DMS153 treated with DMSO at 0.1 percent for 48 hours (cell line): ENCODE results near the gene MICAL1.

ENCODE experiments used
- DNase-seq: peaks from one replicate; lab custom pipeline; 2025; ENCODE audit not compliant: unreplicated experiment; lab: John Stamatoyannopoulos, UW

MICAL1 gene, protein sequence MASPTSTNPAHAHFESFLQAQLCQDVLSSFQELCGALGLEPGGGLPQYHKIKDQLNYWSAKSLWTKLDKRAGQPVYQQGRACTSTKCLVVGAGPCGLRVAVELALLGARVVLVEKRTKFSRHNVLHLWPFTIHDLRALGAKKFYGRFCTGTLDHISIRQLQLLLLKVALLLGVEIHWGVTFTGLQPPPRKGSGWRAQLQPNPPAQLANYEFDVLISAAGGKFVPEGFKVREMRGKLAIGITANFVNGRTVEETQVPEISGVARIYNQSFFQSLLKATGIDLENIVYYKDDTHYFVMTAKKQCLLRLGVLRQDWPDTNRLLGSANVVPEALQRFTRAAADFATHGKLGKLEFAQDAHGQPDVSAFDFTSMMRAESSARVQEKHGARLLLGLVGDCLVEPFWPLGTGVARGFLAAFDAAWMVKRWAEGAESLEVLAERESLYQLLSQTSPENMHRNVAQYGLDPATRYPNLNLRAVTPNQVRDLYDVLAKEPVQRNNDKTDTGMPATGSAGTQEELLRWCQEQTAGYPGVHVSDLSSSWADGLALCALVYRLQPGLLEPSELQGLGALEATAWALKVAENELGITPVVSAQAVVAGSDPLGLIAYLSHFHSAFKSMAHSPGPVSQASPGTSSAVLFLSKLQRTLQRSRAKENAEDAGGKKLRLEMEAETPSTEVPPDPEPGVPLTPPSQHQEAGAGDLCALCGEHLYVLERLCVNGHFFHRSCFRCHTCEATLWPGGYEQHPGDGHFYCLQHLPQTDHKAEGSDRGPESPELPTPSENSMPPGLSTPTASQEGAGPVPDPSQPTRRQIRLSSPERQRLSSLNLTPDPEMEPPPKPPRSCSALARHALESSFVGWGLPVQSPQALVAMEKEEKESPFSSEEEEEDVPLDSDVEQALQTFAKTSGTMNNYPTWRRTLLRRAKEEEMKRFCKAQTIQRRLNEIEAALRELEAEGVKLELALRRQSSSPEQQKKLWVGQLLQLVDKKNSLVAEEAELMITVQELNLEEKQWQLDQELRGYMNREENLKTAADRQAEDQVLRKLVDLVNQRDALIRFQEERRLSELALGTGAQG

DNA sequence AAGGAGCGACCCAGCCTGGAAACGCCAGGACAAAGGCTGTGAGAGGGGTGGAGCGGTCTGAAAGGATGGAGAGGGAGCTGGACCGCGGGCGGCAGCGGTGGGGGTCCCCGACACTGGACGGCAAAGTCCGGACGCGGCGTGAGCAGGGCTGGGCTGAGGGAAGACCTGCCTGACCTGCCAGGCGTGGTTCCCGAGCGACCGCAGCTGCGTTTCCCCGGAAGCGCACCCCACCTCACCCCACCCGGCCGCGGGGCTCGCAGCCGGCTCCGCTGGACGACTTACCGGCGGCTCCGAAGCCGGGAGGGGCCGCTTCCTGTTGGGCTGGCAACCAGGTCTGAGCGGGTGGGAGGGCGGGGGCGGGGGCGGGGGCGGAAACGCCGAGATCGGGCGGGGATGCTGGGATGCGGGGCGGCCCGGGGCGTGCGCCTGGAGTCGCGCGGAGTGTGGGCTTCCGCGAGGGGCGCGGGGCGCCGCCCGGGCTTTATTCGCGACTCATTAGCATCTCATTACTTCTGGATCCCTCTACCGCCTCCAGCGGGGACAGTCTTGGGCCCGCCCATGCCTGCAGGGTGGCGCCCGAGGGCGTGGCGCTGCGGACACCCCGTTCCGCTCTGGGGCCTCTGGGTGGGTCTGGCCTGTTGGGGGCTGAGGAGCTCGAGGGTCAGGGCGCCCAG, at the start of gene MICAL1:
TSS of gene MICAL1 (minus strand) at position 336 of the 674 bp plus-strand sequence. CDS start 1,576 bp downstream, outside the sequence.
- DNase-seq = peak; percentile 80

DNA sequence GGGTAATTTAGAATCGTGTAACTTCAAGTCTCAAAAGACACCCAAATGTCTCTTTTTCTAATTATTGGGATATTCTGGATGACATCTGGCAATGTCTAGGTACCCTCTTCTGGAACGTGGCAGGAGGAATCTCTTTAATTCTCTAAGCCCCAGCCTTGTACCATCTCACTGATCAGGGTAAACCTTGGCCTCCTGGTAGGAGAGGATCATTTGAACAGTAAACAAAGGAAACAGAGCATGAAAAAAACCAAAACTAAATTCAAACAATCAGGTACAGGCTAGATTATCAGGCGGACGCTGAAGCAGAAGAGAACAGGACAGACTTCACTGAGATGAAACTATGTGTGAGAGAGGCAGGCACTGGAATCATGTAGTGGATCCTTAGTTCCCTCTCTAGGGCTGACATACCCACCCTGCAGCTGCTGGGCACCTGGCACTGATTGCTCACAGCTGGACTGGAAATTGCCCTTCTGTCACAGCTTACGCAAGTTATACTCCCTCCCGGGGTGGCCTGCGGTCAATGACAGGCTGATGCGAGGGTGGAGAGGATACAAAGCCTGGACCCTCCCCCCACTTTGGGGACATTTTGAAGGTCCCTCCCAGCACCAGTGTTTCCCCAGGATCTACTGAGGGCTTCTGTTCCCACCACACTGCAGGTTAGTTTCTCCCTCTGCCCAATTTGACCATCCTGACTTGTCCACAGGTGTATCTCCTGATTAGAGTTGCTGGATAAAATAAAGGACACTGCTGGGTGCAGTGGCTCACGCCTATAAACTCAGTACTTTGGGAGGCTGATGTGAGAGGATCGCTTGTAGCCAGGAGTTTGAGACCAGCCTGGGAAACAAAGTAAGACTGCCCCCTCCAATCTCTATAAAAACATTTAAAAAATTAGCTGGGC, 48.0 kb upstream of the MICAL1 start:
- DNase-seq = no peak

DNA sequence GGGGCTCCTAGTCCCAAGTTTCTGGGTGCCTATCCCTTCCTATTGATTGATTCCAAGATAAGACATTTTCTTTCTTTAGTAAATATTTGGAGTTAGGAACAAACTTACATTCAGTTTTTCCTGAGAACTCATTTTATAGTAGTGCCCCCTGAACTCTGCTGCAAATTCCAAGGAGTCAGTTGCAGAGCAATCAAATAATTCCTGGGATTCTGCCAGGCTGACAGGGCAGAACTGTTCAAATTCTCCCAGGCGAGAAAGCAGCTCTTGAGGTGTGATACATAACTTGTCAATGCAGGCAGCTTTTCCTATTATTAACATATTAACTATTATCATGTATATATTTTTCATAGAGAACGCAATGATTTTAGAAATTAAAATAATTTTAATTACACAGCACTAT, 43.4 kb upstream of the MICAL1 start:
- no peak for DNase-seq

DNA sequence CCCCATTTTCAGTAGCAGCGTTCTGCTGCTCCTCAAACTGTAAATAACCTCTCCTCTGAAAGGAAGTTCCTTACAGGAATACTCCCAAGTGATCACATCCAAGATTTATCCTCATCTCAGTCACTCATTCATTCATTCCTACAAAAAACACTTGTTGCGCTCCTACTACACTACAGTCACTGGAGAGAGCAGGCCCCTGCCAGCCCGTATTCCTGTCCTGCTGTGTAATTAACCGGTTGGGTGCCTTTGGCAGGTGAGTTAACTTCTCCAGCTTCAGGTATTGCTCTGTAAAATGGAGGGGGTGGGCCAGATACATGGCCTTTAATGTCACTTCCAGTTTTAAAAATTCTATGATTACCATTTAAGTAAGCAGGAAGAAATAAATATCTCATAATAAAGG, 42.5 kb upstream of the MICAL1 start:
- no peak for DNase-seq

DNA sequence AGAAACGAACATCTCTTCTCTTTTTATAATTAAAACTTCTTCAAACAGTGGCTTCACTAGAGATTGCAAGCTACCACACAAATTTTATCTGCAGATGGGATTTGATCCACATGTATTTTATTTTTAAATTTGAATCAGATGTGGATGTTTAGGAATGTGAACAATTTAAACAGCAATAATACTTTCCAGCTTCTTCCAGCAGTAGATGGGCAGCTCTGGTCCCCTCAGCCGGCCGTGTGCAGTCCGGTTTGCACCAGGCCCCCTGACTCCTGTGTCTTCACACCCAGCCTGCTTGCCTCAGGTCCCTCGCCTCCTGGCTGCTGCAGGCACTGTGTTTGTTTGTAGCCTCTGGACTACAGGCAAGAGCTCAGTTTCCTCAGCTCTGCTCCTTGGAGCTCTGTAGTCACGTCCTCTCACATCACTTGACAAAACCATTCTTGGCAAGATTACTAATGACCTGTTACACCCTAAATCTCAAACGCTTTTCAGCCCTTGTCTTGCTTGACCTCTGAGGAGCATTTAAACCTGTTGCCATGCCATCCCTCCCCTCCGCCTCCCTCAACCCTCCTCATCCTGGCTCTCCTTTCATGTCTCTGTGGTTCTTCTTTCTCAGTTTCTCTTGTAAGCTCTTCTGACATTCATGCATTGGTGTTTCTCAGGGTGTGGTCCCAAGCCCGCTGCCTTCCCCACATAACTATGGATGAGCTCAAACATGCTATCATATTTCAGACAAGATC, 40.6 kb upstream of the MICAL1 start:
- no peak for DNase-seq

DNA sequence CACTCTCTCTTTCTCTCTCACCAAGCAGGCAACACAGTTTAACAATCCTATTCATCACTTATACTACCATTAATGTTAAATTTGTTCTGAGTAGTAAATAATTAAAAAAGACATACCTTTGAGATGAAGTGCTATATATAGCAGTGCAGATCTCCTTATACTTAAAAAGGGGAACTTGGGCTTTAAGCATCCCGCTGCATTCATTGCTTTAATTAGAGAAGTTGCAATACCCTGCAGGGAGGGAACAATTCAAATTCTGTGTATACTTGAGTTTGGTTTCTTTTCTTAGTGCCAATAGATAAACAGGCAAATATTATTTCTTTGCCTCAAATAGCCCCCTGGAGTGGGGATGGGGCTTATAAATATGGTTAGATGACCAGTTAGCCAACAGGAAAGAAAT, 38.3 kb upstream of the MICAL1 start:
- DNase-seq = no peak

DNA sequence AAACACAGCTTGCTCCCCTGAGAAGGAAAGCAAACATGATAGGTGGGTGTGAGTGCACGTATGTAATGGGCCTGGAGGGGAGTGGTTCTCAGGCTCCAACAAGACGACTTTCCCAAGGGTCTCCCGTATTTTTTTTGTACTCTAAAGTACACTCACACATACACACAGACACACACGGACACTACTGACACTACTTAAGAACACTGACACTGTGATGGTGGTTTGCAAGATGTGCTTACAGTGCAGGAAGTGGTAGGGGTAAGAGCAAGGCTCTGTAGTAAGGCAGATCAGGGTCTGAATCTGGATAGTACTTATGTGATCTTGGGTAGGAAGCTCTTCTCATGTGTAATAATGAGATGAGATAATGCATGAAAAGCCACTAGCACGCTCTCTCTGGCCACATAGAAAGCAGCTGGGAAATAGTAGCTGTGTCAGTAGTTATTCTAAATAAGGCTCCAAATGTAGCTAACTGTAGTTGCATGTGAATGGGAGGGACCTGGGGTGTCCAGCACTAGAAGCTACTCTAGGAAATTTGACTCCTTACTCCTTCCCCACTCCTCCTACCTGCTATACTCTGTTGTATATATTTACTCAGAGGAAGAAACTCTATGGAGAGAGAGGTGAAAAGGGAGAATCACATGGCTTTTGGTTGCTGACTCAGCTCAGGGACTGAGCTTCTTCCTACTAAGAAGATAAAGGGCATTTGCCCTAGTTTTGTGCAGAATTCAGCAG, 35.8 kb upstream of the MICAL1 start:
- no peak for DNase-seq

DNA sequence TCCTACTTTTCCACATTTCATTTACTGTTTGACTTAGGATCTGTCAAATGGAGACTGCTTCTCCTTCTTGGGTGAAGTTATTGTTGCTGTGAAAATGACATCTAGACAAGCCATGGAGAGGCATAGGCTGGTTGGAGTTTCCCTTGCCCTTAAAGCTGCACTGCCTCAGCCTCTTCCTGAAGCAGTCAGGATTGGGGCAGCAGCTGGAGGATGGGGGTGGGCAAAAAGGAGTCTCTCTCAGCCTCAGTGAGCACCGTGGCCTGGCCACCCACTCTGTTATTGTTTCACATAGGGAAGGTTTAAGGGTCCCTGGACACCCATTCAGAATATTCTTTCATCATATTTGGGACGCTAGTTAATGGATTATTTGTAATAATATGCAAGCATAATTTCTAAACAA, 35.1 kb upstream of the MICAL1 start:
- DNase-seq = no peak

DNA sequence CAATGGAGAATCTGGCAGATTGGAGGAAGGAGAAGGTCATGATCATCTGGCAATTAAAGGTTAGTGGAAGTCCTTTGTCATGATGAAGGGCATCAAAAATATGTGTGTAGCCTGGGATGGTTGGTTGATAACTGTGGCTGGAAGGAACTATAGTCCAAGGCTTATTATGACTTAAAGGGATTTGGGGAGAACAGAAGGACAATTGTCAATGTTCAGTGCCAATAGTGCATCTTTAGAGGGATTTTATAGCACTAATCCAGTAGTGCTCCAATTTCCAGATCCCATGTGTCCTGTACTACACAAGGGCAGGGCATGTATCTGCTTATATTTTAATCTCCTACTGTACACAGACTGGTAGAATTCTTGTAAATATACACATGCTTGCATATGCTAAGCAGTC, 32.4 kb upstream of the MICAL1 start:
- no peak for DNase-seq

DNA sequence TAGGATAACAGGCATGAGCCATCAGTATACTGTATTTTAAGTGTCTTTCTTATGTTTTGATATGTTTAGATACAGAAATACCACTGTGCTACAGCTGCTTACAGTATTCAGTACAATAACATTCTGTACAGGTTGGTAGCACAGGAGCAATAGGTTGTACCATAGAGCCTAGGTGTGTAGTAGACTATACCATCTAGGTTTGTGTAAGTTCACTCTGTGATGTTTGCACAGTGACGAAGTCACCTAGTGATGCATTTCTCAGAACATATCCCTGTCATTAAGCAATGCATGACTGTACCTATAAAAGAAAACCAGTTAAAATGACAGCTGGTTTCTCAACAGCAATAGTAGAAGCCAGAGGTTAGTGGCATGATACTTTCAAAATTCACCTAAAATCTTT, 30.5 kb upstream of the MICAL1 start:
- DNase-seq = no peak

DNA sequence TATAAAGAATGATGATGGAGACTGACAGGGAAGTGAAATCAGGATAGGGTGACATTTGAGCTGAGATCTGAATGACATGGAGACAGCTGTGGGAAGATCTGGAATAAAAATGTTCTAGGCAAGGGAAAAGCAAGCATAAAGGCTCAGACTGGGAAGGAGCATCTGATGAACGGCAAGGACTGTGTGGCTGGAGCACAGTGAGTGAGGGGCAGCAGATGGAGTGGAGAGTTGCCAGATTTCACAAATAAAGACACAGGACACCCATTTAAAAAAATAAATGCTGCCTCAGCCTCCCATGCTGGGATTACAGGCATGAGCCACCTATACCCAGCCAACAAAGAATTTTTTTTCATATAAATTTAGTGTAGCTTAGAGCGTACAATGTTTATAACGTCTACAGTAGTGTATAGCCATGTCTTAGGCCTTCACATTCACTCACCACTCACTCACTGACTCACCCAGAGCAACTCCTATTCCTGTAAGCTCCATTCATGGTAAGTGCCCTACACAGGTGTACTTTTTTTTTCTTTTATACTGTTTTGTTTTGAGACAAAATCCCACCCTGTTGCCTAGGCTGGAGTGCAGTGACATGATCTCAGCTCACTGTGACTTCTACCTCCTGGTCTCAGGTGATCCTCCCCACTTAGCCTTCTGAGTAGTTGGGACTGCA, 29.8 kb upstream of the MICAL1 start:
- DNase-seq = no peak

DNA sequence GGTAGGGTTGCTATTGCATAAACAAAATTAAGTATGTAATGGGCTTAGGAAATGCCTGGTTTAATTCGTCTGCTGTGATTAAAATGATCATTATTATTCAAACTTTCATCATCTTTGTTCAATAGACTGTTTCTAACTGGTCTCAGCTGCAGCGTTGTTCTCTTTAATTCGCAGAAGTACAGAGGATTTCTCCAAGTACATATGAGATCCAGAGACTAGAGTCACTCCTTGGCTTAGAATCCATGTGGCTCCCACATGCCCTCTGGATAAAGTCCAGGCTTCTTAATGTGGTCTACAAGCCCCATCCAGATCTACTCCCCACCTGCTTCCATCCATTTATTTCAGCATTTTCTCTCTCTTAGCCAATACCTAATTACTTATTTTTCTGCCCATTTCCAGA, 28.6 kb upstream of the MICAL1 start:
- DNase-seq = no peak

DNA sequence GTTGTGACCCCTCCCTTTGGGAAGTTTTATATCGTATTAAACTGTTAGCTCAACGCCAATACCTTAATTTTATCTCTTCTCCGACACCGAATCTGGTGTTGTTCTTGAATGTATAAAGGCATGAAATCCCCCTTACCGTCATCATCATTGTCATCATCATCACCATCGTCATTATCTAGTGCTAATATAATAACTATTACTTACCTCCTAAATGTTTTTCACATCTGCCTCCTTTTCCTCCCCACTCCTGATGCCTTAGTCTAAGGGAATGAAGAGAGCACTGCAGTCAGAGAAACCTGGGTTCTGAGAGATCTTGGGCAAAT, 28.1 kb upstream of the MICAL1 start:
- no peak for DNase-seq

DNA sequence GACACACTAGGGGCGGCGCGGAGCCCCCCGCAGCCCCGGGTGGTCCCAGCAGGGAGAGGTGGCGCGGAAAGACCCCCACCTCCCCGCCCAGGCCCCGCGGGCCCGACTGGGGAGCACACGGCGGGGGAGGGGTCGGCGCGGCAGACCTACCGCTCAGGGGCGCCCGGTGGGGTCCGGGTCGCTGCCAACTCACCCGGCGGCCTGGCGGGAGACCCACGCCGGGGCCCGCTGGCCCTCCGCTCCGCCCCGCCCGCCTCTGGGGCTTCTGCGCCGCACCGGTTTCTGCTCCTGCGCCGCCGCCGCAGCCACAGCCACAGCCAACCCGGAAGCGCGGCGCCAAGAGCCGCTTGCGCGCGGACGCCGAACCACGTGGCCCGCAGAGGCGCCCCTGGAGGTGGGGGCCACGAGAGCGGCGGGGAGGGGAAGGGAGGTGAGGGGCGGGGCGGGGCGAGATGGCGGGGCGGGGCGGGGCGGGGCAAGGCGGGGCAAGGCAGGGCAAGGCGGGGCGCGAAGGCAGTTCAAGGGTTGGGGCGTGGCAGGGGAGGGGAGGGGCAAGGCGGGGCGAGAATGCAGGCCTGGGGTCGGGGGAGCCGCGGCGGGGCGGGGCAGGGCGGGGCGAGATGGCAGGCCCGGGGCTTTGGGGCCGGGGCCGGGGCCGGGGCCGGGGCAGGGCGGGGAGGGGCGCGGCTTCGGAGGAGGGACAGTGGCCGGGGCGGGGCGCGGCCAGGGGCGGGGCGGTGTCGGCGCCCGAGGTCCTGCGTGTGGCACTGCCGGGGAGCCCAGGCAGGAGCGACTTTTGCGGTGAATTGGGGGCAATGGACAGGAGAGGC, 27.5 kb upstream of the MICAL1 start, which contains the start of gene ZBTB24:
TSS of gene ZBTB24 (minus strand) at position 315 of the 830 bp plus-strand sequence. CDS start 1,193 bp downstream, outside the sequence.
- peak; percentile 86 for DNase-seq

DNA sequence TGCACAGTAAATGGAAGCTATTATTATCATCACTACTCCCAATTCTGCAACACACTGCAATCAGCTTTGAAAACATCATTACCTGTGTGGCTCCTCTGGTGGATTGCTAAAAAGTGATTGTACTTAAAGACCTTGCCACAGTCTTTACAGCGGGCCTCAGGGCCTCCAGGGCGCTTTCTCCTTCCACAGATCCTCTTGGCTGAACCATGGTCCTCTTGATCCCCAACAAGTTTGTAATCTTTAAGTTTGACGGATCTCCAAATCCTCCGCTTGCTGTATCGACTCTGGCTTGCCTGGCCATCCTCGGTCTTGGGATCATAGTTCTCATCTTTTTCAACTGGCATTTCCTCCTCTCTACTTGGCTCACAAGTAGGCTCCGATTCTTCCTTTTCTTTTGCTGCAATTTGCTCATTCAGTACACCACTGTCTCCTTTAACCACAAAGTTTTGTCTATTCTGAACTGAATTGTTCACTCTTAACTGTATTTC, 25.5 kb upstream of the MICAL1 start:
- DNase-seq = no peak

DNA sequence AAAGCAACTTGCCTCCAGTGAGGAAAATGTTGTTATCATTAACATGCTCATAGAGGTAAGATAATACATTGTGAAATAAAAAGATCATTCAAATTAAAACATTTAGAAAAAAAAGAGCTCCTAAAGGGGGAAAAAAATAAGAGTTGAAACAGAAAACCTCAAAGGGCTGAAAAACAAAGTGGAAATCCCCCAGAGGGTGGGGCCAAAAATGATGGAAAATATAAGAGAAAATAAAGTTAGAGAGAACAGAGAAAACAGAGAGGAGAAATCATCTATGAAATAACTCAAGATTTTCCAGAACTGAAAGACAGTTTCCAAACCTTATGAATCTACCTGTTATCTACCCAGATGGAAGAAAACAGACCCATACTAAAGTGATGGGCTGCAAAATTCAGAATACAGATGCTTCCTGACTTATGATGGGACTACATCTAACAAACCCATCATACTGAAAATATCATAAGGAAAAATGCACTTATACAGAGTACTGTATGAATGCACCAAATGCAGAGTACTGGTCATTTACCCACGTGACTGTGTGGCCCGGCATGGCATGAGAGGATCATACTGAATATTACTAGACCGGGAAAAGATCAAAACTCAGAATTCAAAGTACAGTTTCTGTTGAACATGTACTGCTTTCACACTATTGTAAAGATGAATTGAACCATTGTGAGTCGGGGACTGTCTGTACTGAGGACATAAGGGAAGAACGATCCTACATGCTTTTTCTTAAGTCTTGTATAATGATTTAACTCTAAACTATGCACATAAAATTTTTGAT, 23.5 kb upstream of the MICAL1 start:
- no peak for DNase-seq
